Stimulated activated CD8-positive, alpha-beta memory T cell treated with anti-CD3 and anti-CD28 coated beads, Interleukin-7, amount 100 ng/mL, for 1 hour (primary cell): ENCODE data around the gene DLX1.
A peak's percentile ranks its signal among the peaks of the same experiment; 100 is the strongest.
"Not testable (repeated sequence)": the region's sequence is repeated elsewhere in the genome, so short reads cannot be mapped to it uniquely, and the experiment has no call there.

ENCODE experiments used
- DNase-seq, 2 donors: peaks; one replicate each; pipeline ENCODE4 v3.0.0-alpha.2; 2020; ENCODE audit warnings: low read depth in 2 of 2

Gene DLX1

GRCh38 chr2:172098650-172099471 is 13.6 kb downstream of the DLX1 start:
- no peak for DNase-seq

- DNase-seq = no peak
These were observed 14.3 kb downstream of the DLX1 start for GRCh38 chr2:172099472-172100079.

DNA sequence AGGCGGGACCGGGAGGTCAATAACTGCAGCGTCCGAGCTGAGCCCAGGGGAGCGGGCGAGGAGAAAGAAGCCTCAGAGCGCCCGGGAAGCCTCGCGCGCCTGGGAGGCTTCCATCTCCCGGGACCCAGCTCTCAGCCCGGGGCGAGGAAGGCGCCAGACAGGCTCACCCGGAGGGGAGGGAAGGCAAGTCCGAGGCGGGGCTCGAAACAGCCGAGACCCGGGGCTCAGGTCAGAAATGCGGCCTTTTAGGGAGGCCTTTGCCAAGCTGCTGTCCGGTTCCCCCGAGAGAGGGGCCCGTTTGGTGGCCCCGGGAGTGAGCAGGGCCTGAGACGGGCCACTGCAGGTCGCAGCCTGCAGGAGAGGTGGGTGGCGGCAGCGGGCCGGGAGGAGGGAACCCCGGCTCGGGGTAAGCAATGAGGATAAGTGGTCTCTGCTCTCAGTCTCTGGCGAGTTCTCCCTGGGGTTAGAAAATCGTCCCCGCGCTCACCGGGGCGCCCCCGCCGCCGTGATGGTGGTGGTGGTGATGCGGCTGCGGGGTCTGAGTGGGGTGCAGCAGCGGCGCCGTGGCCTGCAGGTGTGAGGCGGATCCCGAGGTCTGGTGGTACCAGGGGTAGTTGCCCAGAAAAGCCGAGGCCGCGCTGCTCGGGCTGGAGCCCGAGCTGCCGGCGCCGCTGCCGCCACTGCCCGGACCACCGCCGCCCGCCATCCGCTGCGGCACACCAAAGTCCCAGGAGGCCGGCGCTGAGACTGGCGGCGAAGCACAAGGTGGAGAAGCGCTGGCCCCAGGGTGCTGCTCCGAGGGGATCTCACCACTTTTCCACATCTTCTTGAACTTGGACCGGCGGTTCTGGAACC is 15.0 kb downstream of the DLX1 start:
- DNase-seq = no peak

DNA sequence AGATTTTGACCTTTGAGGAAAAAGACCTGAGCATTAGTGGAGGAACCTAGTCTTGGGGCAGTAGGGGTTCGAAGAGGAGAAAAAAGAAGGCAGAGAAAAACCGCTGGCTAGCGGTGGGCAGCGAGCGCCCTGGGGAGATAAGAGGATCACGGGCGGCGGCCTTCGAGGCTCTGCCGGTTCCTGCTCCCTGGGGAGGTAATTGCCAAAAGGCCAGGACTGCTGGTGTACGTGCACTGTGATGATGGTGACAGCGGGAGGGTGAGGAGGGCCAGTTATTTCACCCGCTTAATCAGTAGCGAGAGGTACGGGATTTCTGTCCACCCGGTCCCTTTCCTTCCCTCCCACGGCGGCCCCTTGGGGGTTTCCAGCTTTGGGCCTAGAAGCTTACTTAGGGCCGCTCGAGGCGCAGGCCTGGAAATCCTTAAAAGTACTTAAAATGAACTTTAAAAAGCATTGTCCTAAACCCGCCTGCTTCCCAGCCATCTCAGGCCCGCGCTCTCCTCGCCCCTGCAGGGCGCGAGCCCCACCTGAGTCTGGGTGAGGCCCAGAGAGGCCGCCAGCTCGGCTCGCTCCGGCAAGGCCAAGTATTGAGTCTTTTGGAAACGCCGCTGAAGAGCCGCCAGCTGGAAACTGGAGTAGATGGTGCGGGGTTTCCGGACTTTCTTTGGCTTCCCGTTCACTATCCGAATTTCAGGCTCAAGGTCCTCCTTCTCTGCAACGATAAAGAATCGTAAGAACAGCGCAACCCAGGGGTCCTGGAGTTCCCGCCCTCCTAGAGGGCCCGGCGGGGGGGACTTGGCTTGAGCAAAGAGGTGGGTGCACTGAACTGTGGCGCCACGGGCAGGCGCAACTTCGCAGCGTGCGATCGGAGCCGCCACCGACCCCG is 15.9 kb downstream of the DLX1 start:
- no peak for DNase-seq

GRCh38 chr2:172101821-172102390 is 16.6 kb downstream of the DLX1 start:
- DNase-seq = no peak

GRCh38 chr2:172102391-172103359 is 17.4 kb downstream of the DLX1 start, which contains the start of gene DLX2:
DLX2 (minus strand) TSS chr2:172102900; CDS start chr2:172102538, 362 bp downstream.
- DNase-seq = no peak

GRCh38 chr2:172103471-172104272 is 18.4 kb downstream of the DLX1 start:
- DNase-seq = peak in 1 of 2 donors; percentile 53

DNA sequence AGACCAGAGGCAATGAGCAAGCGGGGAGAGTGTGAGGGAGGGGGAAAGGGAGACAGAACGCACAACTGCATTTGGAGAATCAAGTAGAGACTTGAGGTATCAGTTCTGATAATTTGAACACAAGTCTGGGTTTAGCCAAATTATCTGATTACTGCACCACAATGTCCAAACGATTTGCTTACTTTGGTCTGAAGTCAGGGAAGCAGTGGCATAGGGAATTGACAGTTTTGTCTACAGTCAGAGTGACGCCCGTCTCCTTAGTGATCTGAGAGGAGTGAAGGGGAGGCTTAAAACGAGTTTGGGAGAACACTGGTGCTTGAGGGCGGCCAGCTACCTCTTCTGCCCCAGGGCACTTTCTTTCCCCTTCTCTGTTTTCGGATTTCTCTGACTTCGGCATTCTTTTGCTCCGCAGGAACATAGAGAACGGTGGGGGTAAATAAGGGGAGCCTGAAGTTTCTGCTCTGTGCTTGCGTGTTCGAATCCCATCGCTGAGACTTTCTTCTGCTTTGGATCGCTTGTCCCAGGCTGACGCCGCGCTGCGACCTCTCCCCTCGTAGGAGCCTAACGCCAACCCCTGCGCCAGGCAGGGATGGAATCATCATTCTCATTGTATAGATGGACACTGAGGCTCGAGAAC is 20.3 kb downstream of the DLX1 start:
- no peak for DNase-seq

DNA sequence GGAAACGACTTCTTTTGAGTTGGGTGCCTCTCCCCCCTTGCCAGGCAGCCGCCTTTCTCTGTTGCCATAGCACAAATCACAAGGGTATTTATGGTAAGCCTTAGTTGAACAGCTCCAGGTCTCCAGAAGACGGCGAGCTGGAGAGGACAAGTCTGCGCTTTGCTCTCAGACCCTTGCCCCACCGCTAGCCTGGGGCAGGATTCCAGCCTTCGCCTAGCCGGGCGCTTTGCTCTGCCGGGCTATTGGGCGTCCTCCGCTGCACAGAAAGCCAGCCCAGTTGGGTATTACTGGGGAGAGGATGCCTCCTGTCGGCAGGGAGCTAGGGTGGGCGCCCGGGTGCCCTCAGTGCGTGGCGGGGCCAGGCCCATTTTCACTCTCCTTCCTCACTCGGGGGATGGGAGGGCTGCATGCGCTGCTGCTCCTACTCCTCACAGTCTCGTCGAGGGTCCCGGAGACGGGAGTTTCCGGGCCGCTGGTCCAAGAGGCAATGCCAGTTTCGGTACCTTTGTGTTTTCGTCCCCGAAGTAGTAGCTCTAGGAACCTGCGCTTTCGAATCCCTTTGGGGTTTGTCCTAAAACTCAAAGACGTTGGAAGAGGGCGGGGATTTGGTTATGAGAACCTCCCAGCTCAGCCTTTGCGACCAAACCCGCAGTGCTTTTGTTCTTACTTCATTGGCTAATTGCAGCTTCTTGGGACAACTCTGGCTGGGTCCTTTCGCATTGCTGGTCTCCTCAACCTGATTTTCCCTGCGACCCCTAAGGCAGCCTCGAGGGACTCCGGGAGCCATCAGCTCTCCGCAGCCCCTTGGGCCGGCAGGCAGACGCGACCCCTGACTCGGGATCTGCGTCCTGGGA is 21.0 kb downstream of the DLX1 start:
- DNase-seq = no peak

DNA sequence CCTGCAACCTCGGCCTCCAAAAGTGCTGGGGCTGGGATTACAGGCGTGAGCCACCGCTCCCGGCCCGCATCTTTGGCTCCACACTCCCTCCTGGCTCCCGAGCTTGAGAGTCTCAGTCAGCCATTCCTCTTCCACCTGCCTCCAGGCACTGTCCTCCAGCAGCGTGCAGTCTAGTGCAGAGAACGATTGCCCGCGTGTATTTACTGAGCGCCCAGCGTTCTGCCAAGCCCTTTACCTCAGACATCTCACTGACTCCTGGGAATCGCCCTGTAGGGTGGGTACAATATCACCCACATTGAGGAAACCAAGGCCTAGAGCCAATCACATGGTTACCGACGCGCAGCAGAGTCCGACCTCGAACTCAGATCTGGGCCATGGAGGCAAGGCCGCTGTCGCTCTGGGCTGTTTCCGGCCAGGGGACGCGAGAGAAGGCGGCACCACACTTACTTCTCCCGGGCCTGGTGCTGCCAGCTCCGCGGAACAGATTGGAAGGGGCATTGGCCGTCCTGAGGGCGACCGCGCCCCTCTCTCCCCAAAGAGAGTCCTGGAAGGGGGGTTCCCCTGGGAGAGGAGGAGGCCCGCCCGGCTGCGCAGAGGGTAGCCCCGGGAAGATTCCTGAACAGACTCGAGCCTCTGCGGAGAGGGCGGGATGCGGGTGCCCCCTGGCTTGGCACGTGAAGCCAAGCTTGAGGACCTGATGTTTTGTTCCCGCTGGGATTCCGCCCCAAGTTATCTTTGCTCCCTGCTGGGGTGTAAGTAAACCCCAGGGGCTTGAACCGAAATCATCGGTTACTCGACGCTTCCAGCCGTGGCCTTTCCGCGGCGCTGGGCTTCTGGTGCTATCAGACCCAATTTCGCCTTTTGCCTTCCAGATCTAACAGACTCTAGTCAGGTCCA is 22.6 kb downstream of the DLX1 start:
- no peak for DNase-seq

DNA sequence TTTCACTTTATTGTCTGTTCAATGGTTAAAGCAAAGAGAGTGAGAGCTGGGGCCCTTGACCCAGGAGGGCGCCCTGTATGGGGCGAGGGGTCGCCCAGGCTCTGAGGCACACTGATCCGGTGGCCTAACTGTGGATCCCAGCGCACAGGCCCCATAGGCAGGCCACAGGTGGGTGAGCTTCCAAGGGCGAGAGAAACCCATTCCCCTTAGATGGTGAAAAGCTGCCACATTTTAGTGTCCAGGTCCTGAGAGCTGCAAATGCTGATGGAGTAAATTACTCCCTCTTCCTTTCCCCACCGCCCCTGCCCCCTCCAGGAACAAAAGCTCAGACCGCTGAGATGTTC is 23.3 kb downstream of the DLX1 start:
- no peak for DNase-seq

- no peak for DNase-seq
These were observed 24.1 kb downstream of the DLX1 start for GRCh38 chr2:172109256-172109987.

GRCh38 chr2:172109988-172110811 is 24.9 kb downstream of the DLX1 start:
- DNase-seq = no peak

DNA sequence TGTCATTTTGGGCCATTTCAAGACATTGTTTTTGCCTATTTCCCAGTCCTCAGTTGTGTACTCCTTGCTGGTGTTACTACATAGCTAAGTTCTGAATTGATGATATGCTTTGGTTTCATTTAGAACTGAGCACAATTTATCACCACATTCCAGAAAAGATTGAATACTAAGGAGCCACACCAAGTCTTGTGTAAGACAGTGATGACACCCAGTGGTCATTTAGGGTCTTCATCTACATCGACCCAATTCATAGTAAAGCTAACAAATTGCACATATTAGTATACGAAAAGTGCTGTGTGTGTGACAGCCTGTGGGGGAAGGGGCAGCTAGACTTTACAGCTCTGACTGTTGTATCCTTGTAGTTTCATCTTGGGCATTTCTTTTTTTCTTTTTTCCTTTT is 28.3 kb downstream of the DLX1 start:
- no peak for DNase-seq

GRCh38 chr2:172114176-172114575 is 28.9 kb downstream of the DLX1 start:
- DNase-seq = not testable (repeated sequence)
